Uterus (tissue), 2 donors: Measurements from ENCODE around the gene TANGO6.

Experiments
- POLR2A ChIP-seq, 2 donors: fragments of 450-650 bp; IDR thresholded peaks; one replicate each; pipeline ENCODE4 v1.6.1; 2016; ENCODE audit warnings: antibody characterized with exemption in 2 of 2, mild to moderate bottlenecking in 1 of 2, moderate library complexity in 1 of 2
- TF ChIP-seq, protein P1 (sequence below), 4 experiments: fragments of 200-600 bp in 2 of 4; fragments of 450-650 bp in 2 of 4; sonication (generic) in 2 of 4; IDR thresholded peaks; one replicate each; pipeline ENCODE4 v1.5.1; 2016 to 2019; ENCODE audit warnings: antibody characterized with exemption in 4 of 4, mild to moderate bottlenecking in 2 of 4, moderate library complexity in 1 of 4

DNA sequence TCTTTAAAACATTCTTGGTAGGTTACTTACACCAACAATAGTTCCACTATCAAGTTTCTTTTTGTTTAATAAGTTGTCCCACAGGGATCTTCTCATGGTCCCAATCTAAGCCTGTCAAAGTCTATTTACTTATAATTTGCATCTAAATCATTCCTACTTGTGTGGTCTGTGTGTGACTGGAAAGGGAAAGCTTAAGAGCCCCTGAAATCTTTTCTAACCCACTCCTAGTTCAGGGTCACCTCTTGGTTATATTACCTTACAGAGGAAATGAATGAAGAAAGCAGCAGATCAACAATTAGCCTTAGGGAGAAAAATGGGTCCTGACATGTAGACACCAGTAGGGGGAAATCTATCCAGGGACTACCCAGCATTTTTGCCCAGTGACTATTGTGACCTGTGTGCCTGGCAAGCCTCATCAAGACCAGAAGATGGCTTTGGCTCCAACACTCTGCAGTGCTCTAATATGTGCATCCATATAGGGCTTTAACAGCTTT is 151.7 kb downstream of the TANGO6 start:
- TF ChIP-seq, protein P1, sequence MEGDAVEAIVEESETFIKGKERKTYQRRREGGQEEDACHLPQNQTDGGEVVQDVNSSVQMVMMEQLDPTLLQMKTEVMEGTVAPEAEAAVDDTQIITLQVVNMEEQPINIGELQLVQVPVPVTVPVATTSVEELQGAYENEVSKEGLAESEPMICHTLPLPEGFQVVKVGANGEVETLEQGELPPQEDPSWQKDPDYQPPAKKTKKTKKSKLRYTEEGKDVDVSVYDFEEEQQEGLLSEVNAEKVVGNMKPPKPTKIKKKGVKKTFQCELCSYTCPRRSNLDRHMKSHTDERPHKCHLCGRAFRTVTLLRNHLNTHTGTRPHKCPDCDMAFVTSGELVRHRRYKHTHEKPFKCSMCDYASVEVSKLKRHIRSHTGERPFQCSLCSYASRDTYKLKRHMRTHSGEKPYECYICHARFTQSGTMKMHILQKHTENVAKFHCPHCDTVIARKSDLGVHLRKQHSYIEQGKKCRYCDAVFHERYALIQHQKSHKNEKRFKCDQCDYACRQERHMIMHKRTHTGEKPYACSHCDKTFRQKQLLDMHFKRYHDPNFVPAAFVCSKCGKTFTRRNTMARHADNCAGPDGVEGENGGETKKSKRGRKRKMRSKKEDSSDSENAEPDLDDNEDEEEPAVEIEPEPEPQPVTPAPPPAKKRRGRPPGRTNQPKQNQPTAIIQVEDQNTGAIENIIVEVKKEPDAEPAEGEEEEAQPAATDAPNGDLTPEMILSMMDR (IDR thresholded peaks at IDR 0.05), result no peak
- no peak for TF ChIP-seq POLR2A (IDR thresholded peaks at IDR 0.05)
